ENCODE measurements around the gene GALNT15. TPM values are rescaled to one million over a fixed set of nuclear protein-coding genes. Genes with fewer than 3 reads are reported as not detected.

The GALNT15 gene
- total RNA-seq, 3 donors from 2014 or later: 5.5 to 47.0 (median 12.5) TPM

GRCh38 chr3:16132928-16133327 is 41.6 kb upstream of the GALNT15 start:
- DNase-seq (no peak), ATAC-seq (peak; percentile 39)
- TF ChIP-seq CTCF (IDR thresholded peaks at IDR 0.05): no peak

GRCh38 chr3:16134173-16134928 is 40.1 kb upstream of the GALNT15 start:
- no peak for DNase-seq
- no peak for ATAC-seq
- no peaks in the 10 kb centered on the region for H3K9me3 ChIP-seq
- no peak overlapping the region for H3K4me3 ChIP-seq
- H3K36me3 ChIP-seq (ENCODE audit: low read depth): no peaks in the 10 kb centered on the region
- TF ChIP-seq CTCF (IDR thresholded peaks at IDR 0.05): no peak
- H3K4me1 ChIP-seq (ENCODE audit: low read depth): no peaks in the 10 kb centered on the region
- intact Hi-C loops (cut with DNase I, micrococcal nuclease): no loop called here

More at GRCh38 chr3:16132928-16133327, 41.6 kb upstream of the GALNT15 start:
- H3K4me1 ChIP-seq (ENCODE audit: low read depth): no peaks in the 10 kb centered on the region
- no peaks in the 10 kb centered on the region for H3K36me3 ChIP-seq (ENCODE audit: low read depth)
- H3K4me3 ChIP-seq: no peak overlapping the region
- intact Hi-C loops (cut with DNase I, micrococcal nuclease): no loop called here
- H3K9me3 ChIP-seq: no peaks in the 10 kb centered on the region

GRCh38 chr3:16136055-16136454 is 38.4 kb upstream of the GALNT15 start:
- intact Hi-C loops (cut with DNase I, micrococcal nuclease): no loop called here
- DNase-seq: no peak
- ATAC-seq: no peak
- Histone ChIP-seq H3K9me3 (no peaks in the 10 kb centered on the region), H3K4me1 (ENCODE audit: low read depth) (no peaks in the 10 kb centered on the region), H3K4me3 (no peak overlapping the region), H3K36me3 (ENCODE audit: low read depth) (no peaks in the 10 kb centered on the region)
- TF ChIP-seq CTCF (IDR thresholded peaks at IDR 0.05): no peak

GRCh38 chr3:16137044-16137443 is 37.4 kb upstream of the GALNT15 start:
- TF ChIP-seq CTCF (IDR thresholded peaks at IDR 0.05): no peak
- no peaks in the 10 kb centered on the region for H3K9me3 ChIP-seq
- intact Hi-C loops (cut with DNase I, micrococcal nuclease): no loop called here
- no peak for DNase-seq
- ATAC-seq: no peak
- no peak overlapping the region for H3K4me3 ChIP-seq
- no peaks in the 10 kb centered on the region for H3K36me3 ChIP-seq (ENCODE audit: low read depth)
- no peaks in the 10 kb centered on the region for H3K4me1 ChIP-seq (ENCODE audit: low read depth)

GRCh38 chr3:16137977-16138376 is 36.5 kb upstream of the GALNT15 start:
- no peaks in the 10 kb centered on the region for H3K36me3 ChIP-seq (ENCODE audit: low read depth)
- DNase-seq (no peak), ATAC-seq (no peak)
- H3K9me3 ChIP-seq: no peaks in the 10 kb centered on the region
- intact Hi-C loops (cut with DNase I, micrococcal nuclease): no loop called here
- no peaks in the 10 kb centered on the region for H3K4me1 ChIP-seq (ENCODE audit: low read depth)
- no peak overlapping the region for H3K4me3 ChIP-seq
- no peak for TF ChIP-seq CTCF (IDR thresholded peaks at IDR 0.05)

Data from mucosa of descending colon (tissue), 3 donors.